Measurements from ENCODE around the gene HMCN2. TPM values are rescaled to one million over a fixed set of nuclear protein-coding genes. Genes with fewer than 3 reads are reported as not detected.

Gene HMCN2
- total RNA-seq, 2 experiments from 2014 or later: not detected

DNA sequence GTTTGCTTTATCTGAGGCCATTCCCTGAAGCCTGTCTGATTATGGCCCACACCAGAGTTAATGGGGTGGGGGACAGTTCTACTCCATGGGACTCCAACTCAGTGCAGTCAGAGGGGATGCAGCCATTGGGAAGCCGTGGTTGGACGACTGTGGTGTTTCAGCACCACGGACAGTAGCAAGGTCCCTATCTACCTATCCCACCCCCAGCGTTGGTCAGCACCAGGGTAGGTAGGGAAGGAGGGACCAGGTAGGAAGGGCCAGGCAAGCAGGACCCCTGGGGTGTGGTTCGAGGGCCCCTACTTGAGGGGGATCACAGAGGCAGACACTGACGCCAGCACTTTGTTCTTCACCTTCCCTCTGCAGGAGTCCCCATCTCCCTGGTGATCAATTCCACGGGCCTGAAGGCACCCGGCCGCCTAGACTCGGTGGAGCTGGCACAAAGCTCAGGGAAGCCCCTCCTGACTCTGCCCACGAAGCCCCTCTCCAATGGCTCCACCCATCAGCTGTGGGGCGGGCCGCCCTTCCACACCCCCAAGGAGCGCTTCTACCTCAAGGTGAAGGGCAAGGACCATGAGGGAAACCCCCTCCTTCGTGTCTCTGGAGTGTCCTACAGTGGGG, 33.2 kb downstream of the HMCN2 start:
- CTCF ChIA-PET (ENCODE audit: unreplicated experiment): no interaction called here
- Histone ChIP-seq H3K4me1 (ENCODE audit: insufficient read depth, low read length, poor library complexity, severe bottlenecking) (no peaks in the 10 kb centered on the region), H2AFZ (ENCODE audit: low read length) (no peak overlapping the region), H3K79me2 (ENCODE audit: insufficient read depth, low read depth, low read length) (no peaks in the 10 kb centered on the region), H3K4me3 (ENCODE audit: low read depth, low read length, poor library complexity, severe bottlenecking) (no peak overlapping the region), H3K36me3 (ENCODE audit: insufficient read depth, low read length) (no peaks in the 10 kb centered on the region), H3K9me3 (ENCODE audit: low read length) (no peaks in the 10 kb centered on the region), H4K20me1 (ENCODE audit: insufficient read depth, low read length) (no peaks in the 10 kb centered on the region), H3K4me2 (ENCODE audit: low read length) (no peak overlapping the region), H3K27ac (ENCODE audit: low read depth, low read length, poor library complexity, severe bottlenecking) (no peak overlapping the region), H3K9me2 (ENCODE audit: insufficient read depth, low read length) (no peaks in the 10 kb centered on the region)
- peak; percentile 6 for DNase-seq (ENCODE audit: low spot score)
- POLR2A ChIA-PET: no interaction called here
- no TSS peak for BruUV-seq (replicated peaks)
- TF ChIP-seq, protein P1, sequence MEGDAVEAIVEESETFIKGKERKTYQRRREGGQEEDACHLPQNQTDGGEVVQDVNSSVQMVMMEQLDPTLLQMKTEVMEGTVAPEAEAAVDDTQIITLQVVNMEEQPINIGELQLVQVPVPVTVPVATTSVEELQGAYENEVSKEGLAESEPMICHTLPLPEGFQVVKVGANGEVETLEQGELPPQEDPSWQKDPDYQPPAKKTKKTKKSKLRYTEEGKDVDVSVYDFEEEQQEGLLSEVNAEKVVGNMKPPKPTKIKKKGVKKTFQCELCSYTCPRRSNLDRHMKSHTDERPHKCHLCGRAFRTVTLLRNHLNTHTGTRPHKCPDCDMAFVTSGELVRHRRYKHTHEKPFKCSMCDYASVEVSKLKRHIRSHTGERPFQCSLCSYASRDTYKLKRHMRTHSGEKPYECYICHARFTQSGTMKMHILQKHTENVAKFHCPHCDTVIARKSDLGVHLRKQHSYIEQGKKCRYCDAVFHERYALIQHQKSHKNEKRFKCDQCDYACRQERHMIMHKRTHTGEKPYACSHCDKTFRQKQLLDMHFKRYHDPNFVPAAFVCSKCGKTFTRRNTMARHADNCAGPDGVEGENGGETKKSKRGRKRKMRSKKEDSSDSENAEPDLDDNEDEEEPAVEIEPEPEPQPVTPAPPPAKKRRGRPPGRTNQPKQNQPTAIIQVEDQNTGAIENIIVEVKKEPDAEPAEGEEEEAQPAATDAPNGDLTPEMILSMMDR (conservative IDR thresholded peaks at IDR 0.05; ENCODE audit: low read length): no peak
- no peak for TF ChIP-seq EZH2phosphoT487 (IDR thresholded peaks at IDR 0.05; ENCODE audit: borderline replicate concordance, low read depth, low read length)
- intact Hi-C loops (cut with micrococcal nuclease; ENCODE audit: unreplicated experiment): no loop called here

DNA sequence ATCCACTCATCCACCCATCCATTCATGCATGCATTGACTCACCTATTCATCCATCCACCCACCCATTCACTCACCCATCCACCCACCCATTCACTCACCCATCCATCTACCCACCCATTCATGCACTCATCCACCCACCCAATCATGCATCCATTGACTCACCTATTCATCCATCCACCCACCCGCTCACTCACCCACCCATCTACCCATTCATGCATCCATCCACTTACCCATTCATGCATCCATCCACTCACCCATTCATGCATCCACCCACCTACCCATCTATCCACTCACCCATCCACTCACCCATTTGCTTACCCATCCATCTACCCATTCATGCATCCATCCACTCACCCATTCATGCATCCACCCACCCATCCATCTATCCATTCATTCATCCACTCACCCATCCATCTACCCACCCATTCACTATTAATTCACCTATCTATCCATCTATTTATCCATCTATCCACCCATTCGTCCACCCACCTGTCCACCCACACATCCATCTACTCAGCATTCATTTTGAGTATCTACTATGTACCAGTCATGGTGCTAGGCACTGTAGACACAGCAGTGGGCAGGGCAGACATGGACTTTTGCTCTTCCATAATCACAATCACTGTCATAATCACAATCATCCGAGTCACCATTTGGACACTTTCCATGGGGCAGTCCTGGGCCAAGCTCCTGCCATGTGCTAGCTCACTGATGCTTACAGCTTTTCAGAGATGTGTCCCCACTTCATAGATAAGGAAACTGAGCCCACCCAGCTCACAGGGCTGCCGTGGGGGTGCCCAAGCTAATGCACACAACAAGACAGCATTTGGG, 34.4 kb downstream of the HMCN2 start:
- no peak overlapping the region for H3K4me3 ChIP-seq (ENCODE audit: low read depth, low read length, poor library complexity, severe bottlenecking)
- intact Hi-C loops (cut with micrococcal nuclease; ENCODE audit: unreplicated experiment): no loop called here
- ChIA-PET POLR2A (no interaction called here), CTCF (ENCODE audit: unreplicated experiment) (no interaction called here)
- no peak overlapping the region for H3K27ac ChIP-seq (ENCODE audit: low read depth, low read length, poor library complexity, severe bottlenecking)
- H3K4me2 ChIP-seq (ENCODE audit: low read length): no peak overlapping the region
- no TSS peak for BruUV-seq (replicated peaks)
- TF ChIP-seq, protein P1 (conservative IDR thresholded peaks at IDR 0.05; ENCODE audit: low read length): no peak
- no peak for TF ChIP-seq EZH2phosphoT487 (IDR thresholded peaks at IDR 0.05; ENCODE audit: borderline replicate concordance, low read depth, low read length)
- no peaks in the 10 kb centered on the region for H3K9me2 ChIP-seq (ENCODE audit: insufficient read depth, low read length)
- H3K4me1 ChIP-seq (ENCODE audit: insufficient read depth, low read length, poor library complexity, severe bottlenecking): no peaks in the 10 kb centered on the region
- H4K20me1 ChIP-seq (ENCODE audit: insufficient read depth, low read length): no peaks in the 10 kb centered on the region
- no peaks in the 10 kb centered on the region for H3K79me2 ChIP-seq (ENCODE audit: insufficient read depth, low read depth, low read length)
- no peaks in the 10 kb centered on the region for H3K9me3 ChIP-seq (ENCODE audit: low read length)
- no peak overlapping the region for H2AFZ ChIP-seq (ENCODE audit: low read length)
- no peaks in the 10 kb centered on the region for H3K36me3 ChIP-seq (ENCODE audit: insufficient read depth, low read length)
- no peak for DNase-seq (ENCODE audit: low spot score)

DNA sequence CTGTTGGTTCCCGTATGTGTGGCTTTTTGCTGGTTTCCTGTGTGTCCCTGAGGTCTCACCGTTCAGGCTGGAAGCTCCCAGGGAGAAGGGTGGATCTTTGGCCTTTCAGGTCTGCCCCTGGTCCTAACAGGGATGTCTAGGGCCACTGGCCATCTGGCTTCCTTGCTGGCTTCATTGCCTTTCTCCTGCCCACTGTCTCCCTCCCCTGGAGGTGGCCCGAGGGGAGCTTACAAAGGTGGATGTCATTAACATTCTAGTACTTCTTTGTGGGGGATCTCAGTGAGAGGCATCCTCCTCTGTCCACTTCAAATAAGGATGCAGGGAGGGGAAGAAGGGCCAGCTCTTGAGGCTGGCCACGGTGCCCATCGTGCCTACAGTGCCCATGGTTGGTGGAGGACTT, 35.2 kb downstream of the HMCN2 start:
- no peaks in the 10 kb centered on the region for H3K9me2 ChIP-seq (ENCODE audit: insufficient read depth, low read length)
- no peaks in the 10 kb centered on the region for H3K9me3 ChIP-seq (ENCODE audit: low read length)
- H3K27ac ChIP-seq (ENCODE audit: low read depth, low read length, poor library complexity, severe bottlenecking): no peak overlapping the region
- no peaks in the 10 kb centered on the region for H3K36me3 ChIP-seq (ENCODE audit: insufficient read depth, low read length)
- H3K79me2 ChIP-seq (ENCODE audit: insufficient read depth, low read depth, low read length): no peaks in the 10 kb centered on the region
- intact Hi-C loops (cut with micrococcal nuclease; ENCODE audit: unreplicated experiment): no loop called here
- no peak overlapping the region for H2AFZ ChIP-seq (ENCODE audit: low read length)
- ChIA-PET CTCF (ENCODE audit: unreplicated experiment) (no interaction called here), POLR2A (no interaction called here)
- TF ChIP-seq, protein P1 (conservative IDR thresholded peaks at IDR 0.05; ENCODE audit: low read length): no peak
- TF ChIP-seq EZH2phosphoT487 (IDR thresholded peaks at IDR 0.05; ENCODE audit: borderline replicate concordance, low read depth, low read length): no peak
- no peak for DNase-seq (ENCODE audit: low spot score)
- no TSS peak for BruUV-seq (replicated peaks)
- no peak overlapping the region for H3K4me3 ChIP-seq (ENCODE audit: low read depth, low read length, poor library complexity, severe bottlenecking)
- no peaks in the 10 kb centered on the region for H3K4me1 ChIP-seq (ENCODE audit: insufficient read depth, low read length, poor library complexity, severe bottlenecking)
- H3K4me2 ChIP-seq (ENCODE audit: low read length): no peak overlapping the region
- no peaks in the 10 kb centered on the region for H4K20me1 ChIP-seq (ENCODE audit: insufficient read depth, low read length)

All from OCI-LY7 (cell line).